DOHH2 (cell line): ENCODE measurements around the gene PRKCE.

Source experiments
- H3F3A ChIP-seq: fragments of 200-600 bp; sonication (generic), shearing (Covaris generic); 2 replicates; pipeline ENCODE4 v1.6.0; 2016; ENCODE audit warnings: antibody characterized with exemption, mild to moderate bottlenecking; ENCODE audit not compliant: control insufficient read depth, insufficient read depth
- H3K27ac ChIP-seq: fragments of 200-600 bp; sonication (generic); 2 replicates; pipeline ENCODE4 v1.5.1; 2014; ENCODE audit warnings: low read depth, mild to moderate bottlenecking, low read length, moderate library complexity
- H3K27me3 ChIP-seq: fragments of 200-600 bp; sonication (generic); 2 replicates; pipeline ENCODE4 v1.6.1; 2014; ENCODE audit warnings: mild to moderate bottlenecking, low read length, mixed read lengths; ENCODE audit not compliant: control insufficient read depth
- H3K36me3 ChIP-seq: fragments of 200-600 bp; sonication (generic); 2 replicates; pipeline ENCODE4 v1.6.1; 2014; ENCODE audit warnings: mild to moderate bottlenecking, low read length, moderate library complexity, mixed read lengths; ENCODE audit not compliant: control insufficient read depth
- H3K4me1 ChIP-seq: fragments of 200-600 bp; sonication (generic); 2 replicates; pipeline ENCODE4 v1.6.1; 2014; ENCODE audit warnings: mild to moderate bottlenecking, low read length, mixed read lengths; ENCODE audit not compliant: control insufficient read depth
- H3K4me2 ChIP-seq: fragments of 200-600 bp; sonication (generic); 2 replicates; pipeline ENCODE4 v1.6.0; 2014; ENCODE audit warnings: mild to moderate bottlenecking, low read length, moderate library complexity
- H3K4me3 ChIP-seq: fragments of 200-600 bp; sonication (generic); 2 replicates; pipeline ENCODE4 v1.5.1; 2014; ENCODE audit warnings: mild to moderate bottlenecking, low read length, mixed read lengths
- H3K79me2 ChIP-seq: fragments of 200-600 bp; sonication (generic); 2 replicates; pipeline ENCODE4 v1.6.1; 2014; ENCODE audit warnings: mild to moderate bottlenecking, low read length, mixed read lengths; ENCODE audit not compliant: control insufficient read depth
- H3K9me2 ChIP-seq: fragments of 200-600 bp; sonication (generic); replicated peaks from 2 replicates; pipeline ENCODE4 v1.6.1; 2014; ENCODE audit warnings: mild to moderate bottlenecking, low read length, mixed read lengths; ENCODE audit not compliant: control insufficient read depth
- H3K9me3 ChIP-seq: fragments of 200-600 bp; sonication (generic); 2 replicates; pipeline ENCODE4 v1.6.1; 2014; ENCODE audit warnings: antibody characterized with exemption, low read length, mixed read lengths; ENCODE audit not compliant: control insufficient read depth, insufficient read depth
- H4K20me1 ChIP-seq: fragments of 200-600 bp; sonication (generic); 2 replicates; pipeline ENCODE4 v1.6.0; 2014; ENCODE audit warnings: low read depth, mild to moderate bottlenecking, antibody characterized with exemption, low read length, moderate library complexity; ENCODE audit not compliant: control insufficient read depth, insufficient read depth
- CTCF ChIP-seq: fragments of 200-600 bp; sonication (generic); IDR thresholded peaks from one replicate; pipeline ENCODE4 v1.5.1; 2014; ENCODE audit warnings: antibody characterized with exemption, mild to moderate bottlenecking, low read depth, low read length; ENCODE audit not compliant: poor library complexity, severe bottlenecking
- EZH2phosphoT487 ChIP-seq: fragments of 200-600 bp; sonication (generic); IDR thresholded peaks from 2 replicates; pipeline ENCODE4 v1.6.1; 2017; ENCODE audit warnings: borderline replicate concordance, mild to moderate bottlenecking, antibody characterized with exemption, low read length, moderate library complexity, mixed read lengths

The PRKCE gene

GRCh38 chr2:45806563-45807358 is 155.3 kb downstream of the PRKCE start:
- no peak overlapping the region for H3K4me3 ChIP-seq
- H3K4me2 ChIP-seq, result no peak overlapping the region
- no peaks in the 10 kb centered on the region for H3K9me2 ChIP-seq
- H3K27me3 ChIP-seq, result no peaks in the 10 kb centered on the region
- no peak overlapping the region for H3K27ac ChIP-seq
- no peaks in the 10 kb centered on the region for H3F3A ChIP-seq
- H3K9me3 ChIP-seq, result no peaks in the 10 kb centered on the region
- H3K4me1 ChIP-seq, result no peaks in the 10 kb centered on the region
- TF ChIP-seq EZH2phosphoT487, result no peak
- no peak for TF ChIP-seq CTCF
- H3K79me2 ChIP-seq, result no peaks in the 10 kb centered on the region
- H3K36me3 ChIP-seq, result no peaks in the 10 kb centered on the region
- H4K20me1 ChIP-seq, result no peaks in the 10 kb centered on the region

- no peaks in the 10 kb centered on the region for H4K20me1 ChIP-seq
- no peak for TF ChIP-seq EZH2phosphoT487
- TF ChIP-seq CTCF, result no peak
Measured at GRCh38 chr2:45808294-45808800, 156.9 kb downstream of the PRKCE start.

GRCh38 chr2:45809205-45809604 is 157.7 kb downstream of the PRKCE start:
- no peak for TF ChIP-seq EZH2phosphoT487
- TF ChIP-seq CTCF, result no peak
- Histone ChIP-seq H3K9me3 (no peaks in the 10 kb centered on the region), H3K9me2 (no peaks in the 10 kb centered on the region), H3F3A (no peaks in the 10 kb centered on the region), H3K27ac (no peak overlapping the region), H3K4me2 (no peak overlapping the region), H3K4me3 (no peak overlapping the region), H4K20me1 (no peaks in the 10 kb centered on the region), H3K79me2 (no peaks in the 10 kb centered on the region), H3K4me1 (no peaks in the 10 kb centered on the region), H3K36me3 (no peaks in the 10 kb centered on the region), H3K27me3 (no peaks in the 10 kb centered on the region)

More at GRCh38 chr2:45808294-45808800, 156.9 kb downstream of the PRKCE start:
- H3K36me3 ChIP-seq, result no peaks in the 10 kb centered on the region
- no peaks in the 10 kb centered on the region for H3K27me3 ChIP-seq
- H3K4me2 ChIP-seq, result no peak overlapping the region
- no peaks in the 10 kb centered on the region for H3K9me2 ChIP-seq
- H3K9me3 ChIP-seq, result no peaks in the 10 kb centered on the region
- H3K4me1 ChIP-seq, result no peaks in the 10 kb centered on the region
- no peak overlapping the region for H3K27ac ChIP-seq
- no peaks in the 10 kb centered on the region for H3F3A ChIP-seq
- H3K79me2 ChIP-seq, result no peaks in the 10 kb centered on the region
- no peak overlapping the region for H3K4me3 ChIP-seq
